ENCODE measurements around the gene RAD18.

RAD18 gene

GRCh38 chr3:8852511-8852910, 110.8 kb downstream of the RAD18 start:
- Histone ChIP-seq H3K36me3 (replicated peaks; ENCODE audit: insufficient read depth, low read length) (no peaks in the 10 kb centered on the region), H3K9ac (ENCODE audit: low read length) (no peak overlapping the region), H3K4me1 (ENCODE audit: low read length) (no peaks in the 10 kb centered on the region), H3K27ac (ENCODE audit: low read length) (no peak overlapping the region), H3F3A (ENCODE audit: insufficient read depth, low read length) (no peaks in the 10 kb centered on the region), H4K20me1 (ENCODE audit: insufficient read depth, low read length) (no peaks in the 10 kb centered on the region), H3K79me2 (ENCODE audit: low read length) (no peaks in the 10 kb centered on the region), H3K27me3 (replicated peaks; ENCODE audit: insufficient read depth, low read length) (no peaks in the 10 kb centered on the region), H3K9me2 (replicated peaks; ENCODE audit: insufficient read depth, low read length) (no peaks in the 10 kb centered on the region), H3K4me3 (ENCODE audit: low read length) (no peak overlapping the region), H3K4me2 (ENCODE audit: low read depth, low read length) (no peak overlapping the region), H3K9me3 (replicated peaks; ENCODE audit: insufficient read depth, low read length) (no peaks in the 10 kb centered on the region), H2AFZ (ENCODE audit: low read length) (no peak overlapping the region)
- no peak for DNase-seq
- TF ChIP-seq EZH2 (optimal IDR thresholded peaks at IDR 0.05; ENCODE audit: low read depth, low read length): no peak
- TF ChIP-seq, protein P1, sequence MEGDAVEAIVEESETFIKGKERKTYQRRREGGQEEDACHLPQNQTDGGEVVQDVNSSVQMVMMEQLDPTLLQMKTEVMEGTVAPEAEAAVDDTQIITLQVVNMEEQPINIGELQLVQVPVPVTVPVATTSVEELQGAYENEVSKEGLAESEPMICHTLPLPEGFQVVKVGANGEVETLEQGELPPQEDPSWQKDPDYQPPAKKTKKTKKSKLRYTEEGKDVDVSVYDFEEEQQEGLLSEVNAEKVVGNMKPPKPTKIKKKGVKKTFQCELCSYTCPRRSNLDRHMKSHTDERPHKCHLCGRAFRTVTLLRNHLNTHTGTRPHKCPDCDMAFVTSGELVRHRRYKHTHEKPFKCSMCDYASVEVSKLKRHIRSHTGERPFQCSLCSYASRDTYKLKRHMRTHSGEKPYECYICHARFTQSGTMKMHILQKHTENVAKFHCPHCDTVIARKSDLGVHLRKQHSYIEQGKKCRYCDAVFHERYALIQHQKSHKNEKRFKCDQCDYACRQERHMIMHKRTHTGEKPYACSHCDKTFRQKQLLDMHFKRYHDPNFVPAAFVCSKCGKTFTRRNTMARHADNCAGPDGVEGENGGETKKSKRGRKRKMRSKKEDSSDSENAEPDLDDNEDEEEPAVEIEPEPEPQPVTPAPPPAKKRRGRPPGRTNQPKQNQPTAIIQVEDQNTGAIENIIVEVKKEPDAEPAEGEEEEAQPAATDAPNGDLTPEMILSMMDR (IDR thresholded peaks at IDR 0.05; ENCODE audit: low read length): no peak
- TF ChIP-seq EZH2phosphoT487 (IDR thresholded peaks at IDR 0.05; ENCODE audit: low read length): no peak

- no peak overlapping the region for H3K4me2 ChIP-seq (ENCODE audit: low read depth, low read length)
- DNase-seq: no peak
Observed at GRCh38 chr3:8851703-8852102, 111.6 kb downstream of the RAD18 start.

GRCh38 chr3:8848696-8849131, 114.6 kb downstream of the RAD18 start:
- H3K36me3 ChIP-seq (replicated peaks; ENCODE audit: insufficient read depth, low read length): no peaks in the 10 kb centered on the region
- H2AFZ ChIP-seq (ENCODE audit: low read length): no peak overlapping the region
- no peaks in the 10 kb centered on the region for H3K9me2 ChIP-seq (replicated peaks; ENCODE audit: insufficient read depth, low read length)
- TF ChIP-seq EZH2phosphoT487 (IDR thresholded peaks at IDR 0.05; ENCODE audit: low read length): no peak
- no peak for TF ChIP-seq EZH2 (optimal IDR thresholded peaks at IDR 0.05; ENCODE audit: low read depth, low read length)
- TF ChIP-seq, protein P1 (IDR thresholded peaks at IDR 0.05; ENCODE audit: low read length): no peak
- no peaks in the 10 kb centered on the region for H3K9me3 ChIP-seq (replicated peaks; ENCODE audit: insufficient read depth, low read length)
- H3F3A ChIP-seq (ENCODE audit: insufficient read depth, low read length): no peaks in the 10 kb centered on the region
- H3K27ac ChIP-seq (ENCODE audit: low read length): no peak overlapping the region
- H3K9ac ChIP-seq (ENCODE audit: low read length): no peak overlapping the region
- H3K4me3 ChIP-seq (ENCODE audit: low read length): no peak overlapping the region
- no peaks in the 10 kb centered on the region for H4K20me1 ChIP-seq (ENCODE audit: insufficient read depth, low read length)
- no peaks in the 10 kb centered on the region for H3K27me3 ChIP-seq (replicated peaks; ENCODE audit: insufficient read depth, low read length)
- no peaks in the 10 kb centered on the region for H3K79me2 ChIP-seq (ENCODE audit: low read length)
- DNase-seq: no peak
- H3K4me1 ChIP-seq (ENCODE audit: low read length): no peaks in the 10 kb centered on the region
- H3K4me2 ChIP-seq (ENCODE audit: low read depth, low read length): no peak overlapping the region

More at GRCh38 chr3:8851703-8852102, 111.6 kb downstream of the RAD18 start:
- Histone ChIP-seq H4K20me1 (ENCODE audit: insufficient read depth, low read length) (no peaks in the 10 kb centered on the region), H3K9me2 (replicated peaks; ENCODE audit: insufficient read depth, low read length) (no peaks in the 10 kb centered on the region), H3K79me2 (ENCODE audit: low read length) (no peaks in the 10 kb centered on the region), H2AFZ (ENCODE audit: low read length) (no peak overlapping the region), H3K4me1 (ENCODE audit: low read length) (no peaks in the 10 kb centered on the region), H3K27ac (ENCODE audit: low read length) (no peak overlapping the region), H3K27me3 (replicated peaks; ENCODE audit: insufficient read depth, low read length) (no peaks in the 10 kb centered on the region), H3F3A (ENCODE audit: insufficient read depth, low read length) (no peaks in the 10 kb centered on the region), H3K4me3 (ENCODE audit: low read length) (no peak overlapping the region), H3K9me3 (replicated peaks; ENCODE audit: insufficient read depth, low read length) (no peaks in the 10 kb centered on the region), H3K9ac (ENCODE audit: low read length) (no peak overlapping the region), H3K36me3 (replicated peaks; ENCODE audit: insufficient read depth, low read length) (no peaks in the 10 kb centered on the region)
- TF ChIP-seq, protein P1 (IDR thresholded peaks at IDR 0.05; ENCODE audit: low read length): no peak
- no peak for TF ChIP-seq EZH2 (optimal IDR thresholded peaks at IDR 0.05; ENCODE audit: low read depth, low read length)
- TF ChIP-seq EZH2phosphoT487 (IDR thresholded peaks at IDR 0.05; ENCODE audit: low read length): no peak
